WTC11 (cell line): ENCODE data around the gene DTL. TPM values are rescaled to one million over a fixed set of nuclear protein-coding genes. Genes with fewer than 3 reads are reported as not detected.

ENCODE experiments used
- ATAC-seq: fragments of 200-7000 bp; cut with Tn5 transposase; 2 replicates; pipeline ENCODE4 v1.10.0; 2021; ENCODE audit warnings: mild to moderate bottlenecking, moderate library complexity
- CTCF ChIA-PET: fragments of 300-600 bp; sonication (Branson Sonifier 250); formaldehyde crosslinking; loops from one replicate; lab custom pipeline; 2021; ENCODE audit warnings: antibody characterized with exemption; lab: Charles Lee
- POLR2A ChIA-PET: fragments of 350-600 bp; sonication (Branson Sonifier 250); formaldehyde crosslinking; loops from one replicate; lab custom pipeline; 2021; ENCODE audit warnings: antibody characterized with exemption; lab: Charles Lee
- DNase-seq: peaks from one replicate; pipeline ENCODE4 v3.0.0; 2021; ENCODE audit warnings: low spot score
- H3K27ac Mint-ChIP-seq: 2 replicates; pipeline ENCODE4 v1.8.0; 2021; ENCODE audit warnings: mixed read lengths
- H3K27me3 Mint-ChIP-seq: 2 replicates; pipeline ENCODE4 v1.8.0; 2021; ENCODE audit warnings: low read depth, mild to moderate bottlenecking, moderate library complexity, mixed read lengths
- H3K36me3 Mint-ChIP-seq: 2 replicates; pipeline ENCODE4 v1.8.0; 2021; ENCODE audit warnings: mixed read lengths
- H3K4me1 Mint-ChIP-seq: 2 replicates; pipeline ENCODE4 v1.8.0; 2022; ENCODE audit warnings: mixed read lengths
- H3K4me3 Mint-ChIP-seq: 2 replicates; pipeline ENCODE4 v1.8.0; 2021; ENCODE audit warnings: mild to moderate bottlenecking, moderate library complexity, mixed read lengths
- H3K9me3 Mint-ChIP-seq: 2 replicates; pipeline ENCODE4 v1.8.0; 2021; ENCODE audit warnings: mixed read lengths
- ELF4 ChIP-seq: sonication (generic); formaldehyde crosslinking; IDR thresholded peaks from 2 replicates; pipeline ENCODE4 v1.8.1; 2022; ENCODE audit warnings: low read depth, mild to moderate bottlenecking, moderate library complexity, missing genetic modification reagents
- ETV6 ChIP-seq: sonication (generic); formaldehyde crosslinking; IDR thresholded peaks from 2 replicates; pipeline ENCODE4 v1.8.1; 2022; ENCODE audit warnings: mild to moderate bottlenecking, missing genetic modification reagents
- GABPB1 ChIP-seq: sonication (generic); formaldehyde crosslinking; IDR thresholded peaks from 2 replicates; pipeline ENCODE4 v1.8.1; 2023; ENCODE audit warnings: mild to moderate bottlenecking, missing genetic modification reagents
- HMGXB4 ChIP-seq: sonication (generic); formaldehyde crosslinking; IDR thresholded peaks from 2 replicates; pipeline ENCODE4 v1.8.1; 2023; ENCODE audit warnings: mild to moderate bottlenecking, moderate library complexity, missing genetic modification reagents
- JUN ChIP-seq: sonication (generic); formaldehyde crosslinking; IDR thresholded peaks from 2 replicates; pipeline ENCODE4 v1.8.0; 2023; ENCODE audit warnings: mild to moderate bottlenecking, missing genetic modification reagents
- MLX ChIP-seq: sonication (generic); formaldehyde crosslinking; IDR thresholded peaks from 2 replicates; pipeline ENCODE4 v1.8.1; 2023; ENCODE audit warnings: mild to moderate bottlenecking, missing genetic modification reagents, moderate library complexity
- NFATC4 ChIP-seq: fragments of 250-450 bp; sonication (Bioruptor Pico); IDR thresholded peaks from 2 replicates; pipeline ENCODE4 v1.9.0; 2021; ENCODE audit warnings: mild to moderate bottlenecking
- NR1H2 ChIP-seq: sonication (generic); formaldehyde crosslinking; IDR thresholded peaks from 2 replicates; pipeline ENCODE4 v1.9.0; 2021; ENCODE audit warnings: mild to moderate bottlenecking, moderate library complexity, missing genetic modification reagents
- OVOL2 ChIP-seq: fragments of 250-450 bp; sonication (Bioruptor Pico); IDR thresholded peaks from 2 replicates; pipeline ENCODE4 v1.9.0; 2021; ENCODE audit warnings: mild to moderate bottlenecking, borderline replicate concordance
- RORB ChIP-seq: fragments of 250-450 bp; sonication (Bioruptor Pico); IDR thresholded peaks from 2 replicates; pipeline ENCODE4 v1.9.0; 2021; ENCODE audit warnings: mild to moderate bottlenecking
- TEAD1 ChIP-seq: sonication (generic); formaldehyde crosslinking; IDR thresholded peaks from 2 replicates; pipeline ENCODE4 v1.8.0; 2022; ENCODE audit warnings: mild to moderate bottlenecking, missing genetic modification reagents
- TP53 ChIP-seq: sonication (generic); formaldehyde crosslinking; IDR thresholded peaks from 2 replicates; pipeline ENCODE4 v1.8.1; 2023; ENCODE audit warnings: mild to moderate bottlenecking, missing genetic modification reagents
- USF1 ChIP-seq: sonication (generic); formaldehyde crosslinking; IDR thresholded peaks from 2 replicates; pipeline ENCODE4 v1.8.0; 2022; ENCODE audit warnings: mild to moderate bottlenecking, missing genetic modification reagents
- ZNF138 ChIP-seq: sonication (generic); formaldehyde crosslinking; conservative IDR thresholded peaks from 2 replicates; pipeline ENCODE4 v1.8.1; 2022; ENCODE audit warnings: mild to moderate bottlenecking, moderate library complexity, missing genetic modification reagents
- ZNF263 ChIP-seq: sonication (generic); formaldehyde crosslinking; IDR thresholded peaks from 2 replicates; pipeline ENCODE4 v1.8.1; 2022; ENCODE audit warnings: low read depth, mild to moderate bottlenecking, moderate library complexity, missing genetic modification reagents
- ZNF396 ChIP-seq: fragments of 250-450 bp; sonication (Bioruptor Pico); IDR thresholded peaks from 2 replicates; pipeline ENCODE4 v1.8.0; 2021; ENCODE audit warnings: mild to moderate bottlenecking, moderate library complexity, borderline replicate concordance
- ZNF671 ChIP-seq: fragments of 250-450 bp; sonication (Bioruptor Pico); IDR thresholded peaks from 2 replicates; pipeline ENCODE4 v1.8.0; 2021; ENCODE audit warnings: mild to moderate bottlenecking
- total RNA-seq: library from RNA; stranded (reverse); gene quantifications from 3 replicates; pipeline ENCODE4 v1.2.3, GENCODE V29; 2021
- TF ChIP-seq, protein P1 (sequence below): sonication (generic); formaldehyde crosslinking; IDR thresholded peaks from 2 replicates; pipeline ENCODE4 v1.8.1; 2022; ENCODE audit warnings: mild to moderate bottlenecking, moderate library complexity, missing genetic modification reagents
- TF ChIP-seq, protein P2 (sequence below): sonication (generic); formaldehyde crosslinking; IDR thresholded peaks from 2 replicates; pipeline ENCODE4 v1.8.0; 2022; ENCODE audit warnings: missing genetic modification reagents
- TF ChIP-seq, protein P3 (sequence below): sonication (generic); formaldehyde crosslinking; conservative IDR thresholded peaks from 2 replicates; pipeline ENCODE4 v1.8.1; 2022; ENCODE audit warnings: mild to moderate bottlenecking, missing genetic modification reagents

The DTL gene
- total RNA-seq, 1 experiment from 2014 or later: 52.3 TPM

GRCh38 chr1:212125654-212126053 lies 90.1 kb downstream of the DTL start:
- peaks cover 4% of the 10 kb centered on the region; the same call in 1 of the 2 replicates for H3K36me3 Mint-ChIP-seq
- ChIA-PET CTCF (no interaction called here), POLR2A (no interaction called here)
- no peaks in the 10 kb centered on the region for H3K27me3 Mint-ChIP-seq
- no peak for ATAC-seq
- TF ChIP-seq JUN (CRISPR knock-in tag): no peak
- TF ChIP-seq ELF4 (CRISPR knock-in tag): no peak
- TF ChIP-seq TEAD1 (CRISPR knock-in tag): no peak
- TF ChIP-seq NR1H2 (CRISPR knock-in tag): no peak
- no peak for TF ChIP-seq NFATC4 (CRISPR knock-in tag)
- no peak for TF ChIP-seq RORB
- TF ChIP-seq, protein P1, sequence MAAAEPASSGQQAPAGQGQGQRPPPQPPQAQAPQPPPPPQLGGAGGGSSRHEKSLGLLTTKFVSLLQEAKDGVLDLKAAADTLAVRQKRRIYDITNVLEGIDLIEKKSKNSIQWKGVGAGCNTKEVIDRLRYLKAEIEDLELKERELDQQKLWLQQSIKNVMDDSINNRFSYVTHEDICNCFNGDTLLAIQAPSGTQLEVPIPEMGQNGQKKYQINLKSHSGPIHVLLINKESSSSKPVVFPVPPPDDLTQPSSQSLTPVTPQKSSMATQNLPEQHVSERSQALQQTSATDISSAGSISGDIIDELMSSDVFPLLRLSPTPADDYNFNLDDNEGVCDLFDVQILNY (CRISPR knock-in tag): no peak
- TF ChIP-seq ZNF138 (CRISPR knock-in tag): no peak
- no peak for TF ChIP-seq ETV6 (CRISPR knock-in tag)
- TF ChIP-seq ZNF671 (CRISPR knock-in tag): no peak
- no peak for TF ChIP-seq OVOL2 (CRISPR knock-in tag)
- TF ChIP-seq, protein P2, sequence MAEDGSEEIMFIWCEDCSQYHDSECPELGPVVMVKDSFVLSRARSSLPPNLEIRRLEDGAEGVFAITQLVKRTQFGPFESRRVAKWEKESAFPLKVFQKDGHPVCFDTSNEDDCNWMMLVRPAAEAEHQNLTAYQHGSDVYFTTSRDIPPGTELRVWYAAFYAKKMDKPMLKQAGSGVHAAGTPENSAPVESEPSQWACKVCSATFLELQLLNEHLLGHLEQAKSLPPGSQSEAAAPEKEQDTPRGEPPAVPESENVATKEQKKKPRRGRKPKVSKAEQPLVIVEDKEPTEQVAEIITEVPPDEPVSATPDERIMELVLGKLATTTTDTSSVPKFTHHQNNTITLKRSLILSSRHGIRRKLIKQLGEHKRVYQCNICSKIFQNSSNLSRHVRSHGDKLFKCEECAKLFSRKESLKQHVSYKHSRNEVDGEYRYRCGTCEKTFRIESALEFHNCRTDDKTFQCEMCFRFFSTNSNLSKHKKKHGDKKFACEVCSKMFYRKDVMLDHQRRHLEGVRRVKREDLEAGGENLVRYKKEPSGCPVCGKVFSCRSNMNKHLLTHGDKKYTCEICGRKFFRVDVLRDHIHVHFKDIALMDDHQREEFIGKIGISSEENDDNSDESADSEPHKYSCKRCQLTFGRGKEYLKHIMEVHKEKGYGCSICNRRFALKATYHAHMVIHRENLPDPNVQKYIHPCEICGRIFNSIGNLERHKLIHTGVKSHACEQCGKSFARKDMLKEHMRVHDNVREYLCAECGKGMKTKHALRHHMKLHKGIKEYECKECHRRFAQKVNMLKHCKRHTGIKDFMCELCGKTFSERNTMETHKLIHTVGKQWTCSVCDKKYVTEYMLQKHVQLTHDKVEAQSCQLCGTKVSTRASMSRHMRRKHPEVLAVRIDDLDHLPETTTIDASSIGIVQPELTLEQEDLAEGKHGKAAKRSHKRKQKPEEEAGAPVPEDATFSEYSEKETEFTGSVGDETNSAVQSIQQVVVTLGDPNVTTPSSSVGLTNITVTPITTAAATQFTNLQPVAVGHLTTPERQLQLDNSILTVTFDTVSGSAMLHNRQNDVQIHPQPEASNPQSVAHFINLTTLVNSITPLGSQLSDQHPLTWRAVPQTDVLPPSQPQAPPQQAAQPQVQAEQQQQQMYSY (CRISPR knock-in tag): no peak
- TF ChIP-seq MLX (CRISPR knock-in tag): no peak
- TF ChIP-seq, protein P3, sequence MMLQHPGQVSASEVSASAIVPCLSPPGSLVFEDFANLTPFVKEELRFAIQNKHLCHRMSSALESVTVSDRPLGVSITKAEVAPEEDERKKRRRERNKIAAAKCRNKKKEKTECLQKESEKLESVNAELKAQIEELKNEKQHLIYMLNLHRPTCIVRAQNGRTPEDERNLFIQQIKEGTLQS (CRISPR knock-in tag): no peak
- no peak for TF ChIP-seq ZNF263 (CRISPR knock-in tag)
- no peak for TF ChIP-seq GABPB1 (CRISPR knock-in tag)
- TF ChIP-seq HMGXB4: no peak
- no peak for TF ChIP-seq TP53 (CRISPR knock-in tag)
- no peak for TF ChIP-seq ZNF396 (CRISPR knock-in tag)
- TF ChIP-seq, all 79 proteins: peak for 0
- H3K4me1 Mint-ChIP-seq: peaks cover 29% of the 10 kb centered on the region
- no peaks in the 10 kb centered on the region for H3K9me3 Mint-ChIP-seq
- no peak overlapping the region for H3K4me3 Mint-ChIP-seq
- peak overlapping the region; percentile 68; the same call in 1 of the 2 replicates for H3K27ac Mint-ChIP-seq
- DNase-seq: no peak

GRCh38 chr1:212127221-212127620 lies 91.7 kb downstream of the DTL start:
- ChIA-PET POLR2A (interaction anchor here (1.3 kb wide), 1 partner anchor 157 kb away, joined by 6 read pairs; no protein-coding TSS in a partner anchor), CTCF (interaction anchor here (0.6 to 1.5 kb wide), 7 partner anchors 30 to 329 kb away, joined by 3 to 13 read pairs (median 5); partner anchors contain the start of genes DTL and INTS7)
- H3K27me3 Mint-ChIP-seq: no peaks in the 10 kb centered on the region
- H3K36me3 Mint-ChIP-seq: peaks cover 4% of the 10 kb centered on the region; the same call in 1 of the 2 replicates
- peaks cover 33% of the 10 kb centered on the region for H3K4me1 Mint-ChIP-seq
- ATAC-seq (peak; percentile 89), DNase-seq (peak; percentile 43)
- no peak overlapping the region for H3K4me3 Mint-ChIP-seq
- no peaks in the 10 kb centered on the region for H3K9me3 Mint-ChIP-seq
- H3K27ac Mint-ChIP-seq: peak overlapping the region; percentile 95
- TF ChIP-seq TEAD1 (CRISPR knock-in tag) (peak; percentile 40; the same call in 1 of the 2 replicates), ETV6 (CRISPR knock-in tag) (0 out of 2 replicates have a peak, but pooled peaks have one; percentile 64), USF1 (CRISPR knock-in tag) (no peak)
- TF ChIP-seq, protein P2 (CRISPR knock-in tag): no peak
